Stimulated activated CD4-positive, alpha-beta T cell treated with anti-CD3 and anti-CD28 coated beads, Interleukin-2, amount 100 ng/mL, for 48 hours (primary cell): ENCODE data around the gene OR5T1.

ENCODE experiments used
- DNase-seq, 2 donors: peaks; one replicate each; pipeline ENCODE4 v3.0.0-alpha.2; 2020

The OR5T1 gene

GRCh38 chr11:56273854-56274253 is at the start of gene OR5T1:
Gene OR5T1 (plus strand): TSS chr11:56274154. CDS start chr11:56275639, 1,485 bp downstream.
- no peak for DNase-seq

- no peak for DNase-seq
Observed at GRCh38 chr11:56234155-56234554, 39.8 kb upstream of the OR5T1 start, which contains the start of gene OR5T2. Gene OR5T2 (minus strand): TSS chr11:56234255. CDS start chr11:56233062, 1,193 bp downstream.

- no peak for DNase-seq
Observed at GRCh38 chr11:56251954-56252353, 22.0 kb upstream of the OR5T1 start, which contains the start of gene OR5T3. Gene OR5T3 (plus strand): TSS chr11:56252254. CDS start chr11:56252254, 0 bp downstream.

DNA sequence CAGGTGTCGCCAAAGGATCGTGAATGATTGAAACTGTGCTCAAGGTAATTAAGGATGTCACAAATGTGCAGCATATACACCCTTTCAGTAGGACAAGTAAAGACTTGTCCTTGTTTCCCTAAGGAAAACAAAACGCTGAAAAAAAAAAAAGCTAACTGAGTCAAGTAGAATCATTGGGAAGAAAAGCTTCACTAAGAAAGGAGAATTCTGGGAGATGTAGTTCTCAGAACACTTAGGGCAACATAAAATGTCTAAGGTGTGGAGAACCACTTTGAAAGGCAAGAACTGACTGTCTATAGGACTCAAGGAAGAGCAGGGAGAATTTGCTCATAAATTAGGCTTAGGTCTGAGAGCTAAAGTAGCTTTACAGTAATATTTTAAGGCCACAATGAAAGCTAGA is 2.9 kb upstream of the OR5T1 start:
- DNase-seq, result no peak

- DNase-seq, result no peak
Observed at GRCh38 chr11:56292154-56292553, 18.2 kb downstream of the OR5T1 start, which contains the start of gene OR8H1. Gene OR8H1 (minus strand): TSS chr11:56292254. CDS start chr11:56291062, 1,192 bp downstream.

DNA sequence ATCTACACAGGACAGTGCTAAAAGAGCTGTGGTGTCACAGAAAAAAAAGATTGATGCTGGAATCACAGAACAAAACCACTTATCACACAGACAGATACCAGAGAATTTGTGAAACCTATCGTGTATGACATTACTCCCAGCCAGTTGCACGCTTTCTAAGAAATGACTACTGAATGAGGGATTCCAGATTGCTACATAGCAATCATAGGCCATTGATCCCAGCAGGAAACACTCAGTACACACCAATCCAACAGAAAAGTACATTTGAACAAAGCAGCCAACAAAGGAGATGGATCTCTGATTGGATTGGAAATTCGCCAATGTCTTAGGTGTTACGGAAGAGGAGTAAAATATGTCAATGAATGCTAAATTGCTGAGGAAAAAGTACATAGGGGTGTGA is 22.9 kb downstream of the OR5T1 start:
- DNase-seq, result no peak

DNA sequence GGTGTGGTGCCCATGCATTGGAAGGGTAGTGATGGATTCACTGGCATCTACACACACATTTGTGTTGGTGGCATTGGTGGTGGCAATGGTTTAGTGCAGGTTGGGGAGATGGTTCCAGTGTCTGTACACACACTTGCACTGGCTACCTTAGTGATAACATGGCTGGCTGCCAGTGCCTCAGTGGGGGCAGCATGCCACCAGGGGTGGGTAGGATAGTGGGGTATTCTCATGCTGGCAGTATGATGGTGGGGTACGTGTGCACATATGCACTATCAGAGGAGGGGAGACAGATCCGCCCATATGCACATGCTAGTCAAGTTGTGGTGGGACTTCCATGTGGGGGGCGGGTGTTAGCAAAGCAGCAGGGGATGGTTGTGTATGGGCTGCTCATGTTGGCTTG is 33.9 kb downstream of the OR5T1 start:
- DNase-seq, result no peak

GRCh38 chr11:56314844-56315243 is 40.9 kb downstream of the OR5T1 start, which contains the start of gene OR8K3:
Gene OR8K3 (plus strand): TSS chr11:56315144. CDS start chr11:56318307, 3,163 bp downstream.
- DNase-seq, result no peak
